Measurements from ENCODE around the gene DLGAP1. TPM values are rescaled to one million over a fixed set of nuclear protein-coding genes. Genes with fewer than 3 reads are reported as not detected.

Gene DLGAP1
- total and polyA plus RNA-seq, 2 of the 8 experiments (the other 6 are each of a cell fraction or from before 2014, with no cell fraction given), result 11.8 to 16.9 TPM

GRCh38 chr18:3510896-3511295, 944.2 kb downstream of the DLGAP1 start:
- Histone ChIP-seq H3K4me1 (replicated peaks in 1 of 4; ENCODE audit: control insufficient read depth in 3 of 4, insufficient read depth in 4 of 4, low read length in 3 of 4) (peaks cover 0 to 9% (median 0%) of the 10 kb centered on the region in 4 experiments; a peak in 3 of 7 replicates), H4K20me1 (replicated peaks in 1 of 2; ENCODE audit: control insufficient read depth in 1 of 2, insufficient read depth in 2 of 2, low read length in 2 of 2) (no peaks in the 10 kb centered on the region), H3K36me3 (ENCODE audit: control insufficient read depth in 2 of 4, insufficient read depth in 4 of 4, low read length in 3 of 4) (no peaks in the 10 kb centered on the region), H3K27me3 (replicated peaks in 1 of 4; ENCODE audit: control insufficient read depth in 3 of 4, extremely low read depth in 1 of 4, insufficient read depth in 3 of 4, low read length in 3 of 4) (no peaks in the 10 kb centered on the region; a peak in 1 of 7 replicates), H3K56ac (replicated peaks; ENCODE audit: insufficient read length, low read depth, low read length) (no peak overlapping the region), H2BK15ac (ENCODE audit: low read length) (no peak overlapping the region), H3K27ac (ENCODE audit: low read depth, low read length) (no peak overlapping the region), H2BK12ac (ENCODE audit: low read depth, low read length) (no peak overlapping the region; the same call in 1 of the 2 replicates), H2BK5ac (ENCODE audit: low read depth, low read length) (no peak overlapping the region), H3K4me2 (ENCODE audit: insufficient read depth in 1 of 2, low read depth in 2 of 2, low read length in 2 of 2) (no peak overlapping the region), H3K23me2 (ENCODE audit: low read depth, low read length) (no peaks in the 10 kb centered on the region), H3K79me1 (ENCODE audit: low read depth, low read length) (no peaks in the 10 kb centered on the region), H2BK120ac (replicated peaks; ENCODE audit: low read depth, low read length) (no peak overlapping the region), H4K8ac (ENCODE audit: extremely low read depth, insufficient read depth, low read length) (no peak overlapping the region), H2AFZ (ENCODE audit: low read length) (no peak overlapping the region), H3K9ac (replicated peaks in 1 of 4; ENCODE audit: extremely low read depth in 1 of 4, low read depth in 3 of 4, low read length in 3 of 4) (no peak overlapping the region), H3K14ac (ENCODE audit: insufficient read length) (no peak overlapping the region), H4K91ac (replicated peaks; ENCODE audit: insufficient read length, low read length) (no peak overlapping the region), H3K4me3 (ENCODE audit: extremely low read depth in 1 of 4, insufficient read depth in 2 of 4, low read depth in 3 of 4, low read length in 4 of 4) (no peak overlapping the region), H2BK20ac (ENCODE audit: low read length) (no peak overlapping the region), H3K9me3 (ENCODE audit: insufficient read depth in 2 of 2, low read depth in 1 of 2, low read length in 1 of 2) (no peaks in the 10 kb centered on the region), H3K18ac (ENCODE audit: extremely low read depth, low read length) (no peak overlapping the region), H3K4ac (replicated peaks; ENCODE audit: insufficient read length, low read depth, low read length) (no peak overlapping the region), H3K23ac (ENCODE audit: insufficient read length) (no peak overlapping the region), H2AK5ac (ENCODE audit: low read depth, low read length) (no peak overlapping the region), H4K5ac (ENCODE audit: insufficient read length, low read depth, low read length) (no peak overlapping the region), H3K79me2 (ENCODE audit: control insufficient read depth in 1 of 2, insufficient read depth in 2 of 2, low read length in 2 of 2) (no peaks in the 10 kb centered on the region)
- FAIRE-seq (no peak), DNase-seq (ENCODE audit: low read depth in 1 of 2, low spot score in 2 of 2) (no peak)
- WGBS, 2 experiments (ENCODE audit: extremely low coverage in 1 of 2, insufficient coverage in 1 of 2, insufficient read length in 1 of 2, insufficient replicate concordance in 2 of 2, low coverage in 1 of 2, low lambda C conversion rate in 2 of 2, missing lambda C conversion rate in 1 of 2), result 90% methylated on average over 4 of the region's 4 CpGs; no CpG with 5 or more reads in 1 of the 2 experiments
- POLR2A ChIA-PET (ENCODE audit: partially characterized antibody), result interaction anchor here (0.6 to 1.5 kb wide), 3 partner anchors 19 to 57 kb away, joined by 3 to 5 read pairs (median 4); no protein-coding TSS in a partner anchor
- CTCF ChIA-PET (ENCODE audit: partially characterized antibody), result interaction anchor here (0.9 to 3.5 kb wide), 5 partner anchors 12 to 213 kb away, joined by 3 to 12 read pairs (median 6); no protein-coding TSS in a partner anchor
- no peak for TF ChIP-seq GABPA (IDR thresholded peaks at IDR 0.05; ENCODE audit: borderline replicate concordance, insufficient read depth, low read length)
- TF ChIP-seq CEBPB (IDR thresholded peaks at IDR 0.05; ENCODE audit: low read depth, low read length), result no peak
- no peak for TF ChIP-seq JUN (IDR thresholded peaks at IDR 0.05; ENCODE audit: low read depth, low read length)
- no peak for TF ChIP-seq MAX (IDR thresholded peaks at IDR 0.05)
- no peak for TF ChIP-seq RFX5 (IDR thresholded peaks at IDR 0.05; ENCODE audit: borderline replicate concordance, low read depth, low read length)
- no peak for TF ChIP-seq CTBP2 (IDR thresholded peaks at IDR 0.05; ENCODE audit: borderline replicate concordance, insufficient read depth, insufficient read length, low read length)
- TF ChIP-seq TEAD4 (IDR thresholded peaks at IDR 0.05; ENCODE audit: low read depth, low read length), result no peak
- no peak for TF ChIP-seq EP300 (IDR thresholded peaks at IDR 0.05; ENCODE audit: borderline replicate concordance in 1 of 2, low read depth in 2 of 2, low read length in 2 of 2)
- no peak for TF ChIP-seq YY1 (IDR thresholded peaks at IDR 0.05; ENCODE audit: low read depth, low read length)
- TF ChIP-seq PHF8 (conservative IDR thresholded peaks at IDR 0.05; ENCODE audit: low read depth, low read length), result no peak
